WI38 (cell line): ENCODE results near the gene CD55.

Experiments used
- H3K4me3 ChIP-seq: 2 replicates; pipeline ENCODE4 v1.5.1; 2011; ENCODE audit warnings: low read depth, mild to moderate bottlenecking, control low read depth, low read length
- TF ChIP-seq, protein P1 (sequence below): IDR thresholded peaks from 2 replicates; pipeline ENCODE4 v1.5.1; 2012; ENCODE audit warnings: low read depth, mild to moderate bottlenecking, control low read depth, low read length

Gene CD55

DNA sequence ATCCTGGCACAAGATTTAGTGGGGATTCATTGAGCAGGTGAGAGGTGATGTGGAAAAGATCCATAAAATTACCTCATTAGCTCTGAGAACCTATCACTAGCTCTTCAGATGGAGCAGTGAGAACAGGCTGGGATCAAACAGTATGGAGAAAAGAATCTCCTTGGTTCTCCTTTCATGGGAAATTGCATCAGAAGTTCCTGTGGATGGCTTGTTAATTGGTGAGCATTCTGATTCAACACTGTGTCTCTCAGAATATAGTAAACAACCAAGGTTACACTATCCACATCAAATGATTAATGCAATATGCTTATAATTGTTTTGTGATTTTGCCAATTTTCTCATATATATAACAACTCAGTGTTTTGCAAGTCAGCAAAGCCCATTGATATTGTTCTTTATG, 8.3 kb upstream of the CD55 start:
- H3K4me3 ChIP-seq: no peak overlapping the region
- TF ChIP-seq, protein P1, sequence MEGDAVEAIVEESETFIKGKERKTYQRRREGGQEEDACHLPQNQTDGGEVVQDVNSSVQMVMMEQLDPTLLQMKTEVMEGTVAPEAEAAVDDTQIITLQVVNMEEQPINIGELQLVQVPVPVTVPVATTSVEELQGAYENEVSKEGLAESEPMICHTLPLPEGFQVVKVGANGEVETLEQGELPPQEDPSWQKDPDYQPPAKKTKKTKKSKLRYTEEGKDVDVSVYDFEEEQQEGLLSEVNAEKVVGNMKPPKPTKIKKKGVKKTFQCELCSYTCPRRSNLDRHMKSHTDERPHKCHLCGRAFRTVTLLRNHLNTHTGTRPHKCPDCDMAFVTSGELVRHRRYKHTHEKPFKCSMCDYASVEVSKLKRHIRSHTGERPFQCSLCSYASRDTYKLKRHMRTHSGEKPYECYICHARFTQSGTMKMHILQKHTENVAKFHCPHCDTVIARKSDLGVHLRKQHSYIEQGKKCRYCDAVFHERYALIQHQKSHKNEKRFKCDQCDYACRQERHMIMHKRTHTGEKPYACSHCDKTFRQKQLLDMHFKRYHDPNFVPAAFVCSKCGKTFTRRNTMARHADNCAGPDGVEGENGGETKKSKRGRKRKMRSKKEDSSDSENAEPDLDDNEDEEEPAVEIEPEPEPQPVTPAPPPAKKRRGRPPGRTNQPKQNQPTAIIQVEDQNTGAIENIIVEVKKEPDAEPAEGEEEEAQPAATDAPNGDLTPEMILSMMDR: no peak

DNA sequence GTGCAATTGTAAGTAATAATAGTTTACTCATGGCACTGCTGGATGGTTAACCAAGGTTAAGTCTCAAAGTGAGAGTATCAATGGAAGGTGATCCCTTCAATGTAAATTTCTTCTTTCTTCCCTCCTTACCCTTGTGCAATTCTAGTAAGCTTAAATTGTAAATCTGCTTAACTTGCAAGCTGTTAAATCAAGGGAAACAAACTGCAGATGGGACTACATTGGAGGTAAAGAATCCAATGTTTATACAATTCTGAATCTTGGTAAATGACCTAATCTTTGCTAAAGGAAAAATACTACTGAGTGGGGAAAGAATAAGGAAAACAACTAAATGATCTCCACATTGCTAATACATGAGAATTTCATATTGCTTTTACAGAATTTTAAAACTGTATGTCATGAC, 6.7 kb upstream of the CD55 start:
- TF ChIP-seq, protein P1: no peak
- no peak overlapping the region for H3K4me3 ChIP-seq

DNA sequence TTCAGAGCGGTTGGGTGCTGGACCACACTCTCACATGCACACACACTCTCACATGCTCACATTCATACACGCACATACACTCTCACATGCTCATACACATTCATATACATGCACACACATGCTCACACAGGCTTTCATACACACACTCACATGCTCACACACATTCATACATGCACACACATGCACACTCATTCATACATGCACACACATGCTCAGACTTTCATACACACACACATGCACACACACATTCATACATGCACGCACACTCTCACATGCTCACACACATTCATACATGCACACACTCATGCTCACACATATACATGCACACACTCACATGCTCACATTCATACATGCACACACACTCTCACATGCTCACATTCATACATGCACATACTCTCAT, 6.0 kb upstream of the CD55 start:
- H3K4me3 ChIP-seq: no peak overlapping the region
- TF ChIP-seq, protein P1: no peak

DNA sequence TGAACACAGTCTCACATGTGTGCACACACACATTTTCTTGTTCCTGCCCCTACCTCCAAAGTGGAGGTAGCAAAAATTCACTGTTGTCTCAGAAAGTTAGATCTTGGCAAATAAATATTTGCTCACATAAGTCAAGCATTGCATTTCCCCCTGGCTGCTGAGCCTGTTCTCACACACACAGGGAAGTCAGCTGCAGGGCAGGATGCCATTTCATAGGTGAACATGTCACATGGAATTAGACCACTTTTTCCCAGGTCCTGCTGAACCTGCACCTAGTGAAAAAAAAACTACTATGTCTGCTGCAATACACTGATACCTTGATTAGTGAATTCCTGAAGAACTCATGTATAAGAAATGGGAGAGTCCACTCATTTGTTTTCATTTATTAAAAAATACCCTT, 5.3 kb upstream of the CD55 start:
- no peak overlapping the region for H3K4me3 ChIP-seq
- TF ChIP-seq, protein P1: no peak

DNA sequence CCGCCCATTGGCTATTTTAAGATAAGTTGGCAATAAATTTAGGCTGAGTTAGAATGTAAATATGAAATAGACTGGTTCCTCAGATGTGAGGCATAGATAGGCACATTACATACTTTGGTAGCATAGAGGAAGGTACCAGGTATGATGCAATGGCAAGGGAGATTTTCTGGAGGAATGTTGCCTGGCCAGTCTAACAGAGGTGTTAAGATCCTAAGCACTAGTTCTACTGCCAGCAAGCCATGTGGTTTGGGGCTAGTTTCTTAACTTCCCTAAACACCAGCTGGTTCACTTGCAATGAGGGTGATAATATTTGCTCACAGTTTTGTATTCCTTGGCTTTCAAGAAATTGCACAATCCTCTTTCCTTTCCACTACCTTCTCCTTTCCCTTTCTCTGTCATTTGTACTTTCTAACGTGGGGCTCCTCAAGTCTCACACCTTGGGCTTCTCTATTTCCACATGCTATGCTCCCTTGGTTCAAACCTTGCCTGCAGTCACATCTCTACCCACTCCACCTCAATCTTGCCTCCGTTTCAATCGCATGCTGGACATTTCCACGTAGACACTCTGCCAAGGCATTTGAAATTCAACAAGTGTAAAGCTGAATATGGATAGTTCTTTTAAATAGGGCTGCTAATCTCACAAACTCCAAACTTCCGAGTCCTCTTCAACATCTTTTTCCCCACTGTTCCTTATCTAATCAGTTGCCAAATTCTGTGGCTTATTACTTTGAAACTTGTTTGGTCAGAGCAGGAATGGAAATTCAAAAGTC, 4.7 kb upstream of the CD55 start:
- TF ChIP-seq, protein P1: no peak
- H3K4me3 ChIP-seq: no peak overlapping the region

DNA sequence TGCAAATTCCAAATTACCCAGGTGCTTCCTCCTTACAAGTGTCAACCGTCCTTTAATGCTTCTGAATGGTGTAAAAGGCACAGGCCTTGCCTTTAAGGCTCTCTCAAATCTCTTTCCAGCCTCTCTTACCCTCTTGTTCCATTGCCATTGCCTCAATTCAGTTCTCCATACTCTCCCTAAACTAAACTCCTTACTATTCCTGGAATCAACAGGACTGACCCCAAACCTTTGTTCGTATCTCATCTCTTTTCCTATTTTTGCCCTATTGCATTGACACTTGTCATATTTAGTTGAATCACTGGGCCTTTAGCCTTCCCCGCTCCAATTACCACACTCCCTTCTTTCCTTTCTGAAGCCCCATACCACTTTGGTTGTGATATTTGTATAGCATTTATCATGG, 3.9 kb upstream of the CD55 start:
- TF ChIP-seq, protein P1: no peak
- no peak overlapping the region for H3K4me3 ChIP-seq

DNA sequence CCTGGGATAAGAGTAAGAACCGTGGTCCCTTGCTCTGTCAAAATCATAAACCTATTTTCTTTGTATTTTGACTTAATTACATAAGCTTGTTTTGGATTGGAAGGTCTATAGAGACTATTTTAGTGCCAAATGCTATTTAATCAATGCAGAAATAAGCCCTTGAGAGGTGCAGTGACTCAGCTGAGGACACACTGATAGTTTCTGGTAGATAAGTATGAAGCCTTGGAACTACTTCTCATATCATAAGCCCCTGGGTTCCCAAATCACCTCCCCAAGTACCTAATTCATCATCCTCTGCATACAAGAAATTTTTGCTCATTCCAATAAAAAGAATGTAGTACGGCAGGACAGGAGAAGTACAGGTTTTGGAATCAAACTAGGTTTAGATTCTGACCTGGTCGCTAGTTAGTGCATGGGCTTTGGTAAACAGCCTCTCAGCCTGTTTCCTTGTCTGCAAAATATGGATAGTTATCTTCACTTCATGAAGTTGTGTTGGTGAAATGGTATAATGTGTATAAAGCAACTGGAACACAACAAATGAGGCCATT, 3.3 kb upstream of the CD55 start:
- no peak overlapping the region for H3K4me3 ChIP-seq
- TF ChIP-seq, protein P1: no peak
